GM12878 (cell line): ENCODE results near the gene ANKRD33B. TPM values are rescaled to one million over a fixed set of nuclear protein-coding genes. Genes with fewer than 3 reads are reported as not detected.

Source experiments
- ATAC-seq: fragments of 200-7000 bp; cut with Tn5 transposase; 3 replicates; pipeline ENCODE4 v1.9.1; 2020; ENCODE audit warnings: mild to moderate bottlenecking, moderate library complexity
- BruUV-seq: library from RNA; stranded (reverse); fragments of 400-500 nt; replicated peaks from 2 replicates; lab custom pipeline; 2021; lab: Mats Ljungman, UMichigan
- CTCF ChIA-PET: fragments of 300-600 bp; sonication (Branson Sonifier 250); formaldehyde crosslinking; extraction: SDS; loops from one replicate; lab custom pipeline; 2021; ENCODE audit warnings: inconsistent platforms; lab: Yijun Ruan, JAX
- POLR2A ChIA-PET: fragments of 350-600 bp; formaldehyde crosslinking; extraction: SDS; loops from one replicate; lab custom pipeline; 2021; ENCODE audit warnings: inconsistent platforms; lab: Charles Lee
- RAD21 ChIA-PET: fragments of 300-600 bp; sonication (Branson Sonifier 250); formaldehyde crosslinking; loops from one replicate; lab custom pipeline; 2023; ENCODE audit warnings: antibody characterized with exemption; ENCODE audit not compliant: unreplicated experiment; lab: Charles Lee
- SMC1A ChIA-PET: fragments of 300-600 bp; sonication (Branson Sonifier 250); formaldehyde crosslinking; loops from one replicate; lab custom pipeline; 2023; ENCODE audit not compliant: unreplicated experiment, uncharacterized antibody; lab: Charles Lee
- DNase-seq: peaks from one replicate; pipeline ENCODE4 v3.0.0-alpha.2; 2011; ENCODE audit warnings: low read depth, low spot score
- FAIRE-seq: peaks from 3 replicates; lab custom pipeline; 2011; peaks lifted over from hg19 to GRCh38; lab: Jason Lieb, UNC
- H2AFZ ChIP-seq: 2 replicates; pipeline ENCODE4 v1.6.0; 2011; ENCODE audit warnings: low read depth, low read length, control low read depth; ENCODE audit not compliant: control insufficient read depth
- H3K27ac ChIP-seq: 2 replicates; pipeline ENCODE4 v1.5.1; 2011; ENCODE audit warnings: control low read depth; ENCODE audit not compliant: control insufficient read depth, insufficient read depth
- H3K27me3 ChIP-seq, 2 experiments: replicated peaks in 1 of 2; 2 replicates each; pipeline versions ENCODE4 v1.6.0 to v1.6.1; 2011; ENCODE audit warnings: low read length in 1 of 2; ENCODE audit not compliant: control insufficient read depth in 2 of 2, insufficient read depth in 2 of 2
- H3K36me3 ChIP-seq, 2 experiments: 2 replicates each; pipeline ENCODE4 v1.5.1; 2011; ENCODE audit warnings: low read length in 1 of 2; ENCODE audit not compliant: control insufficient read depth in 2 of 2, insufficient read depth in 2 of 2
- H3K4me1 ChIP-seq: 2 replicates; pipeline ENCODE4 v1.6.1; 2011; ENCODE audit warnings: mild to moderate bottlenecking, low read length, moderate library complexity, mixed read lengths; ENCODE audit not compliant: control insufficient read depth, insufficient read depth
- H3K4me2 ChIP-seq: 2 replicates; pipeline ENCODE4 v1.6.0; 2011; ENCODE audit warnings: control low read depth; ENCODE audit not compliant: control insufficient read depth, insufficient read depth
- H3K4me3 ChIP-seq: fragments of 200-600 bp; sonication (generic); 2 replicates; pipeline ENCODE4 v1.5.1; 2016
- H3K79me2 ChIP-seq: 2 replicates; pipeline ENCODE4 v1.6.0; 2011; ENCODE audit warnings: low read length; ENCODE audit not compliant: control insufficient read depth, insufficient read depth
- H3K9ac ChIP-seq: 2 replicates; pipeline ENCODE4 v1.8.0; 2011; ENCODE audit warnings: low read length, control low read depth, mixed read lengths; ENCODE audit not compliant: control insufficient read depth, insufficient read depth
- H3K9me3 ChIP-seq: replicated peaks from 3 replicates; pipeline ENCODE4 v1.5.1; 2011; ENCODE audit warnings: mild to moderate bottlenecking, low read length; ENCODE audit not compliant: control insufficient read depth, insufficient read depth
- H4K20me1 ChIP-seq: 2 replicates; pipeline ENCODE4 v1.6.0; 2011; ENCODE audit not compliant: control insufficient read depth, insufficient read depth
- BRCA1 ChIP-seq: IDR thresholded peaks from 2 replicates; pipeline ENCODE4 v1.6.1; 2011; ENCODE audit warnings: low read depth, low read length, improper control_type of control experiment
- CBX3 ChIP-seq: fragments of 200-600 bp; sonication (generic); IDR thresholded peaks from 2 replicates; pipeline ENCODE4 v1.6.1; 2016; ENCODE audit warnings: low read depth, borderline replicate concordance
- CUX1 ChIP-seq: IDR thresholded peaks from 2 replicates; pipeline ENCODE4 v1.6.1; 2012; ENCODE audit warnings: improper control_type of control experiment, low read depth, low read length; ENCODE audit not compliant: insufficient replicate concordance
- HDGF ChIP-seq: fragments of 450-650 bp; IDR thresholded peaks from 2 replicates; pipeline ENCODE4 v1.6.1; 2016; ENCODE audit warnings: antibody characterized with exemption
- IRF5 ChIP-seq: fragments of 450-650 bp; IDR thresholded peaks from 2 replicates; pipeline ENCODE4 v1.6.1; 2017; ENCODE audit warnings: borderline replicate concordance
- MEF2B ChIP-seq: fragments of 450-650 bp; IDR thresholded peaks from 2 replicates; pipeline ENCODE4 v1.6.1; 2018; ENCODE audit warnings: mild to moderate bottlenecking, moderate library complexity; ENCODE audit not compliant: partially characterized antibody, poor library complexity, severe bottlenecking
- MTA3 ChIP-seq: IDR thresholded peaks from 2 replicates; pipeline ENCODE4 v1.6.1; 2012; ENCODE audit warnings: low read length, inconsistent platforms, borderline replicate concordance
- RAD21 ChIP-seq: IDR thresholded peaks from 2 replicates; pipeline ENCODE4 v1.6.1; 2011; ENCODE audit warnings: mild to moderate bottlenecking, low read depth, low read length, moderate library complexity; ENCODE audit not compliant: insufficient read depth
- RELA ChIP-seq: fragments of 450-650 bp; IDR thresholded peaks from 2 replicates; pipeline ENCODE4 v1.8.0; 2014; ENCODE audit warnings: borderline replicate concordance; ENCODE audit not compliant: partially characterized antibody
- SREBF1 ChIP-seq: IDR thresholded peaks from 2 replicates; pipeline ENCODE4 v1.6.1; 2012; ENCODE audit warnings: mild to moderate bottlenecking, low read length
- SRF ChIP-seq, 2 experiments: IDR thresholded peaks; 2 replicates each; pipeline ENCODE4 v1.6.1; 2011; ENCODE audit warnings: low read depth in 2 of 2, low read length in 2 of 2, mild to moderate bottlenecking in 1 of 2, moderate library complexity in 1 of 2
- ZNF207 ChIP-seq: fragments of 450-650 bp; IDR thresholded peaks from 2 replicates; pipeline ENCODE4 v1.6.1; 2014; ENCODE audit warnings: antibody characterized with exemption, mild to moderate bottlenecking, borderline replicate concordance
- ZNF24 ChIP-seq: fragments of 450-650 bp; IDR thresholded peaks from 2 replicates; pipeline ENCODE4 v1.6.1; 2017; ENCODE audit warnings: antibody characterized with exemption, mild to moderate bottlenecking
- ZNF687 ChIP-seq: fragments of 450-650 bp; IDR thresholded peaks from 2 replicates; pipeline ENCODE4 v1.6.1; 2017; ENCODE audit warnings: mild to moderate bottlenecking, moderate library complexity
- WGBS: methylation state at CpG from one replicate; pipeline ENCODE4 v1.1.6; 2016; ENCODE audit warnings: low lambda C conversion rate; ENCODE audit not compliant: insufficient replicate concordance, insufficient coverage; ENCODE audit errors: missing lambda C conversion rate; 5-methylcytosine and 5-hydroxymethylcytosine counted together
- in situ Hi-C: fragments of 300-500 bp; cut with MboI; formaldehyde crosslinking; loops from 9 replicates; pipeline ENCODE4 v1.14.3; 2018; ENCODE audit warnings: mixed read lengths
- intact Hi-C: fragments of 100-400 bp; cut with micrococcal nuclease; formaldehyde crosslinking; loops from one replicate; pipeline ENCODE4 v1.14.2; 2022; ENCODE audit not compliant: unreplicated experiment
- polyA plus RNA-seq, 11 experiments: library from polyadenylated mRNA; depleted of rRNA in 4 of 11; unstranded in 6 of 11; stranded (reverse) in 5 of 11; fragments of >200 nt; fragmentation: Nextera tagmentation in 4 of 11; fragmentation: Illumina TruSeq in 1 of 11; extraction: Ambion mirVana in 4 of 11; extraction: Trizol in 1 of 11; gene quantifications; 1 replicate in 1 of 11; 2 replicates in 10 of 11; pipeline versions ENCODE4 v1.2.1 to v1.2.3, GENCODE V29; 2011 to 2016; ENCODE audit warnings: inconsistent platforms in 2 of 11, missing spikeins in 2 of 11, low read depth in 1 of 11
- total RNA-seq, 4 experiments: library from RNA; depleted of rRNA in 3 of 4; stranded (reverse); fragments of >200 nt in 3 of 4; fragmentation: Illumina TruSeq in 1 of 4; extraction: Trizol in 1 of 4; gene quantifications; 2 replicates each; pipeline versions ENCODE4 v1.2.1 to v1.2.3, GENCODE V29; 2013 to 2021

Gene ANKRD33B
- total and polyA plus RNA-seq, 10 of the 15 experiments (the other 5 are each of a cell fraction or from before 2014, with no cell fraction given) = 4.9 to 61.6 (median 15.6) TPM

GRCh38 chr5:10532421-10532820 lies 31.4 kb upstream of the ANKRD33B start:
- RAD21 ChIA-PET = no interaction called here
- in situ Hi-C loops = no loop called here
- FAIRE-seq (no peak), ATAC-seq (no peak), DNase-seq (no peak)
- no peak overlapping the region for H3K27ac ChIP-seq
- BruUV-seq = no TSS peak
- H3K4me1 ChIP-seq = peaks cover 11% of the 10 kb centered on the region
- H4K20me1 ChIP-seq = no peaks in the 10 kb centered on the region
- SMC1A ChIA-PET = no interaction called here
- H3K4me2 ChIP-seq = no peak overlapping the region
- CTCF ChIA-PET = no interaction called here
- H3K9me3 ChIP-seq = no peaks in the 10 kb centered on the region; the same call in 2 of the 3 replicates
- H2AFZ ChIP-seq = no peak overlapping the region
- no peaks in the 10 kb centered on the region; a peak in 1 of 4 replicates for H3K27me3 ChIP-seq
- no peaks in the 10 kb centered on the region for H3K79me2 ChIP-seq
- 33% methylated on average over 3 of the region's 3 CpGs for WGBS
- no peak overlapping the region for H3K9ac ChIP-seq
- POLR2A ChIA-PET = no interaction called here
- intact Hi-C loops = no loop called here
- no peaks in the 10 kb centered on the region for H3K36me3 ChIP-seq
- H3K4me3 ChIP-seq = no peak overlapping the region
- no peak for TF ChIP-seq CUX1
- no peak for TF ChIP-seq SRF (IDR thresholded peaks at IDR 0.05; ENCODE audit: low read depth in 2 of 2, low read length in 2 of 2)
- no peak for TF ChIP-seq ZNF207
- TF ChIP-seq CBX3 = no peak
- TF ChIP-seq RELA = no peak
- TF ChIP-seq RAD21 = no peak
- TF ChIP-seq ZNF687 = no peak
- TF ChIP-seq SREBF1 = no peak
- no peak for TF ChIP-seq IRF5
- TF ChIP-seq ZNF24 = no peak
- TF ChIP-seq MEF2B = no peak
- TF ChIP-seq HDGF = no peak
- TF ChIP-seq MTA3 = no peak
- TF ChIP-seq BRCA1 = no peak
